ENCODE results near the gene NPAS3.

Gene NPAS3

DNA sequence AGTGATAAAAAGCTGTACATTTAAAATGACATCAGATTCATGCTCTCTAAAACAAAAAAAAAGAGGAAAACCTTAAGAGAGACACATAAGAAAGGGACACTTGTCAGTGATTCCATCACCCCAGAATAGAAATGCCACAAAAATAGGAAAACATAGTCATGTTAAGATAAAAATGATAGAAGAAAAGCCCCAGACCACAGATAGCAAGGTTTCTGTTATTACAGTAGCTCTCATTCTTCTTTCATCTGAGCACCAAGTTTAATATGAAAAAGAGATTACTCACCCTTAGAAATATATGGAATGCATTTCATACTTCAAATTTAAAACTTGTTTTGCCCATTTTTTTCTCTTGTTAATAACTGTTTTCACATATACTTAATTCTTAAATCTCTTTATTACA is 795.0 kb downstream of the NPAS3 start:
- Histone ChIP-seq H3K4me1 (ENCODE audit: low read depth, poor library complexity, severe bottlenecking) (no peaks in the 10 kb centered on the region), H3K9ac (no peak overlapping the region), H4K20me1 (ENCODE audit: insufficient read depth) (no peaks in the 10 kb centered on the region), H3K36me3 (ENCODE audit: insufficient read depth) (no peaks in the 10 kb centered on the region), H3K4me2 (no peak overlapping the region), H2AFZ (ENCODE audit: low read depth) (no peak overlapping the region), H3K27ac (no peak overlapping the region), H3K27me3 (ENCODE audit: insufficient read depth, low read depth) (no peaks in the 10 kb centered on the region), H3K4me3 (IDR thresholded peaks at IDR 0.05; ENCODE audit: insufficient read depth, low read depth, low read length) (no peak overlapping the region), H3K79me2 (ENCODE audit: insufficient read depth, low read depth) (no peaks in the 10 kb centered on the region)
- TF ChIP-seq, protein P1, sequence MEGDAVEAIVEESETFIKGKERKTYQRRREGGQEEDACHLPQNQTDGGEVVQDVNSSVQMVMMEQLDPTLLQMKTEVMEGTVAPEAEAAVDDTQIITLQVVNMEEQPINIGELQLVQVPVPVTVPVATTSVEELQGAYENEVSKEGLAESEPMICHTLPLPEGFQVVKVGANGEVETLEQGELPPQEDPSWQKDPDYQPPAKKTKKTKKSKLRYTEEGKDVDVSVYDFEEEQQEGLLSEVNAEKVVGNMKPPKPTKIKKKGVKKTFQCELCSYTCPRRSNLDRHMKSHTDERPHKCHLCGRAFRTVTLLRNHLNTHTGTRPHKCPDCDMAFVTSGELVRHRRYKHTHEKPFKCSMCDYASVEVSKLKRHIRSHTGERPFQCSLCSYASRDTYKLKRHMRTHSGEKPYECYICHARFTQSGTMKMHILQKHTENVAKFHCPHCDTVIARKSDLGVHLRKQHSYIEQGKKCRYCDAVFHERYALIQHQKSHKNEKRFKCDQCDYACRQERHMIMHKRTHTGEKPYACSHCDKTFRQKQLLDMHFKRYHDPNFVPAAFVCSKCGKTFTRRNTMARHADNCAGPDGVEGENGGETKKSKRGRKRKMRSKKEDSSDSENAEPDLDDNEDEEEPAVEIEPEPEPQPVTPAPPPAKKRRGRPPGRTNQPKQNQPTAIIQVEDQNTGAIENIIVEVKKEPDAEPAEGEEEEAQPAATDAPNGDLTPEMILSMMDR (conservative IDR thresholded peaks at IDR 0.05; ENCODE audit: low read depth, low read length), result no peak

DNA sequence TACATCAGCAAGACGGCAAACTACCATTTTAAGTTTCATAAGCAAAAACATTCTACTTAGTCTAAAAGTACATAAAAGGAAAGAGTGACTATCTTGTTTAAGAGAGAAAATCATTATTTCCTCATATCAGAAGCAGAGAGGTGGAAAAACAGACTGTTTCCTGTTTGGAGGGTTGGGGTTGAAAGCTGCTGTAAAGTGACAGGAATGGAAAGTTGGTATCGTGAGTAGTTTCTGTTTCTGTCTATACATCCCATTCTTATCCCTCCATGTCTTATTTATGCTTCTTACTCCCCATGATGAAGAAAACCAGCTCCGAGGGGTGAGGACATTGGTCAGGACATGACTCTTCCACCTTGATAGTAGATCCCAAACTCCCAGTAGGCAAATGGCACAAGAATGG is 795.7 kb downstream of the NPAS3 start:
- Histone ChIP-seq H3K27ac (no peak overlapping the region), H2AFZ (ENCODE audit: low read depth) (no peak overlapping the region), H3K79me2 (ENCODE audit: insufficient read depth, low read depth) (no peaks in the 10 kb centered on the region), H3K4me3 (IDR thresholded peaks at IDR 0.05; ENCODE audit: insufficient read depth, low read depth, low read length) (no peak overlapping the region), H3K9ac (no peak overlapping the region), H4K20me1 (ENCODE audit: insufficient read depth) (no peaks in the 10 kb centered on the region), H3K36me3 (ENCODE audit: insufficient read depth) (no peaks in the 10 kb centered on the region), H3K27me3 (ENCODE audit: insufficient read depth, low read depth) (no peaks in the 10 kb centered on the region), H3K4me1 (ENCODE audit: low read depth, poor library complexity, severe bottlenecking) (no peaks in the 10 kb centered on the region), H3K4me2 (no peak overlapping the region)
- TF ChIP-seq, protein P1 (conservative IDR thresholded peaks at IDR 0.05; ENCODE audit: low read depth, low read length), result no peak

DNA sequence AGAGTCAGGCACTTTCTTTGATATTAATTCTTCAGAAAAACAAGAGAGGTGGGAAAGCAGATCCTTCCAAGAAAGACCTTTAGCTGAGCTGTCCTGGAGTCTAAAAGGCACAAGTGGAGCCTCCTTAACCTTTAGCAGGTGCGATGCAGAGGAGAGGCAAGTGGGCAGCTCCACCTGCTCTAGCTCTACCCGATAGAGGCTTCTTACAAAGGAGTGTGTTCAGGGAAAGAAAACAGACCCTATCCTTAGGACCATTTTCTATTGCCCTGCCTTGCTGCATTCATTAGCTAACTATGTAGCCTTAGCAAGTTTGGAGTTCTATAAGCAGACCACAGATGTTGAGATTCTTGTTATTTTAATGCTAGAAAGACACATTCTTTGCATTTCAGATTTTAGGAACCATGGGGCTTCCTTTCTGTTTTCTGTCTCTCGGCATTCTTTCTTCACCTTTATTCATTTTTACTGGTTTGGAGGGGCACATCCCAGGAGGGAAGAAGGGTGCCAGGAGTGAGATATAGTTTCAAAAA is 797.7 kb downstream of the NPAS3 start:
- Histone ChIP-seq H3K27ac (no peak overlapping the region), H3K27me3 (ENCODE audit: insufficient read depth, low read depth) (no peaks in the 10 kb centered on the region), H3K9ac (no peak overlapping the region), H2AFZ (ENCODE audit: low read depth) (no peak overlapping the region), H3K36me3 (ENCODE audit: insufficient read depth) (no peaks in the 10 kb centered on the region), H3K4me3 (IDR thresholded peaks at IDR 0.05; ENCODE audit: insufficient read depth, low read depth, low read length) (no peak overlapping the region), H3K79me2 (ENCODE audit: insufficient read depth, low read depth) (no peaks in the 10 kb centered on the region), H3K4me1 (ENCODE audit: low read depth, poor library complexity, severe bottlenecking) (no peaks in the 10 kb centered on the region), H4K20me1 (ENCODE audit: insufficient read depth) (no peaks in the 10 kb centered on the region), H3K4me2 (no peak overlapping the region)
- TF ChIP-seq, protein P1 (conservative IDR thresholded peaks at IDR 0.05; ENCODE audit: low read depth, low read length), result no peak

DNA sequence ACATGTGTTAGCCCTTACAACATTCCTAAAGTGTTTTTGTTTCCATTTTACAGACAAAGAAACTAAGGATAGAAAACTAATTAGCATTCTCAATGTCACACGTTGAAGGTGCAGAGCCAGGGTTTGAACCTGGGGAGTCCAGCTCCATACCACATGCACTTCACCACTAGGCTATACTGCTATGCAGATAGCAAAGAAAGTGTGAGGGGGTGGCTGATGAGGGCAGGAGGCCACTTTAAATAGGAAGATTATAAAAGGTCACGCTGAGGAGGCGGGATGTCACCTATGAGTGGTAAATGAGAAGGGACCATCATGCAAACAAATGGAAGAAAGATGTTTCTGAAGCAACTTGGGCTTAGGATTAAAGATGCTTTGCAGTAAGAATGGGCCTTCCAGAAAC is 798.3 kb downstream of the NPAS3 start:
- Histone ChIP-seq H3K36me3 (ENCODE audit: insufficient read depth) (no peaks in the 10 kb centered on the region), H3K4me2 (no peak overlapping the region), H3K4me1 (ENCODE audit: low read depth, poor library complexity, severe bottlenecking) (no peaks in the 10 kb centered on the region), H3K79me2 (ENCODE audit: insufficient read depth, low read depth) (no peaks in the 10 kb centered on the region), H2AFZ (ENCODE audit: low read depth) (no peak overlapping the region), H3K27ac (no peak overlapping the region), H4K20me1 (ENCODE audit: insufficient read depth) (no peaks in the 10 kb centered on the region), H3K4me3 (IDR thresholded peaks at IDR 0.05; ENCODE audit: insufficient read depth, low read depth, low read length) (no peak overlapping the region), H3K27me3 (ENCODE audit: insufficient read depth, low read depth) (no peaks in the 10 kb centered on the region), H3K9ac (no peak overlapping the region)
- TF ChIP-seq, protein P1 (conservative IDR thresholded peaks at IDR 0.05; ENCODE audit: low read depth, low read length), result no peak
